CD4-positive, alpha-beta T cell (primary cell): Measurements from ENCODE around the gene AP3B1. TPM values are rescaled to one million over a fixed set of nuclear protein-coding genes. Genes with fewer than 3 reads are reported as not detected.

Experiments
- ATAC-seq: fragments of 200-7000 bp; cut with Tn5 transposase; one replicate; pipeline ENCODE4 v1.10.0; 2022; ENCODE audit warnings: mild to moderate bottlenecking; ENCODE audit not compliant: poor library complexity
- CTCF ChIA-PET: fragments of 350-600 bp; sonication (Branson Sonifier 250); formaldehyde crosslinking; loops from one replicate; lab custom pipeline; 2021; ENCODE audit warnings: antibody characterized with exemption, inconsistent platforms; lab: Charles Lee
- POLR2A ChIA-PET: fragments of 350-600 bp; sonication (Branson Sonifier 250); formaldehyde crosslinking; loops from one replicate; lab custom pipeline; 2021; ENCODE audit warnings: antibody characterized with exemption, inconsistent platforms; lab: Charles Lee
- DNase-seq, 14 experiments: peaks; one replicate each; pipeline ENCODE4 v3.0.0-alpha.2; 2013 to 2020; ENCODE audit warnings: mixed read lengths in 2 of 14
- H3K27ac ChIP-seq, 2 donors: one replicate each; pipeline versions ENCODE4 v1.5.1 to v1.7.0; 2013; ENCODE audit warnings: low read length in 2 of 2, low read depth in 1 of 2, mild to moderate bottlenecking in 1 of 2
- H3K27me3 ChIP-seq, 2 experiments: 1 replicate in 1 of 2; 2 replicates in 1 of 2; pipeline versions ENCODE4 v1.6.1 to v1.7.0; 2013; ENCODE audit warnings: low read length in 2 of 2, control low read depth in 1 of 2, mild to moderate bottlenecking in 1 of 2, moderate library complexity in 1 of 2; ENCODE audit not compliant: insufficient read depth in 2 of 2, control insufficient read depth in 1 of 2
- H3K36me3 ChIP-seq: one replicate; pipeline ENCODE4 v1.6.1; 2013; ENCODE audit warnings: low read length, control low read depth; ENCODE audit not compliant: insufficient read depth
- H3K4me1 ChIP-seq: one replicate; pipeline ENCODE4 v1.6.1; 2013; ENCODE audit warnings: low read length, control low read depth; ENCODE audit not compliant: insufficient read depth
- H3K4me3 ChIP-seq: one replicate; pipeline ENCODE4 v1.5.1; 2013; ENCODE audit warnings: mild to moderate bottlenecking, low read length, moderate library complexity
- H3K9me3 ChIP-seq, 2 experiments: 1 replicate in 1 of 2; 2 replicates in 1 of 2; pipeline versions ENCODE4 v1.6.1 to v1.7.0; 2013; ENCODE audit warnings: low read length in 2 of 2, mild to moderate bottlenecking in 2 of 2, control low read depth in 1 of 2, moderate library complexity in 1 of 2; ENCODE audit not compliant: control insufficient read depth in 1 of 2, insufficient read depth in 1 of 2
- H3K27ac Mint-ChIP-seq: one replicate; pipeline ENCODE4 v1.8.0; 2020; ENCODE audit warnings: mixed read lengths
- H3K27me3 Mint-ChIP-seq: one replicate; pipeline ENCODE4 v1.8.0; 2021; ENCODE audit warnings: mixed read lengths
- H3K36me3 Mint-ChIP-seq: one replicate; pipeline ENCODE4 v1.8.0; 2021; ENCODE audit warnings: low read depth, mixed read lengths
- H3K4me1 Mint-ChIP-seq: one replicate; pipeline ENCODE4 v1.8.0; 2021; ENCODE audit warnings: low read depth, mixed read lengths
- H3K4me3 Mint-ChIP-seq: one replicate; pipeline ENCODE4 v1.8.0; 2020; ENCODE audit warnings: mild to moderate bottlenecking, mixed read lengths
- H3K9me3 Mint-ChIP-seq: one replicate; pipeline ENCODE4 v1.8.0; 2020; ENCODE audit warnings: mixed read lengths
- intact Hi-C, 2 experiments: fragments of 100-400 bp; cut with DNase I in 1 of 2; cut with micrococcal nuclease in 1 of 2; formaldehyde crosslinking; loops; one replicate each; pipeline versions ENCODE4 v1.15.1 to v1.9.0; 2023 to 2025; cut with DNase I, micrococcal nuclease
- total RNA-seq, 174 experiments: library from RNA in 2 of 174; stranded (reverse) in 2 of 174; gene quantifications; one replicate each; pipeline ENCODE4 v1.2.3 and lab custom pipeline; 2021 to 2026
- TF ChIP-seq, protein P1 (sequence below): fragments of 200-600 bp; IDR thresholded peaks from one replicate; pipeline ENCODE4 v1.8.0; 2022; ENCODE audit warnings: antibody characterized with exemption, mild to moderate bottlenecking

The AP3B1 gene
- total RNA-seq, 2 experiments from 2014 or later: 24.5 to 24.6 TPM

DNA sequence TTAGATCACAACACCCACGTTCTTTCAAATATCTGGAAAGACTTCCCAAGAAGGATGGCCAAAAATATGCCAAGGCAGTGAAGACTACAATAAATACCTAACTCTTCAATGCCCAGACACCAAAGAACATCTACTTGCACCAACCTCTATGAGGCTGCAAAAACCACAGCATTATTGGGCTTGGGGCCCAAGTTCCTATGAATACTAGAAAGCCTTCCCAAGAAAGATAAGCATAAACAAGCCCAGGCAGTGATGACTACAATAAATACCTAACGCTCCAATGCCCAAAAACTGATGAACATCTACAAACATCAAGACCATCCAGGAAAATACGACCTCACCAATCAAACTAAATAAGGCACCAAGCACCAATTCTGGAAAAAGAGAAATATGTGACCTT, 41.3 kb downstream of the AP3B1 start:
- TF ChIP-seq, protein P1, sequence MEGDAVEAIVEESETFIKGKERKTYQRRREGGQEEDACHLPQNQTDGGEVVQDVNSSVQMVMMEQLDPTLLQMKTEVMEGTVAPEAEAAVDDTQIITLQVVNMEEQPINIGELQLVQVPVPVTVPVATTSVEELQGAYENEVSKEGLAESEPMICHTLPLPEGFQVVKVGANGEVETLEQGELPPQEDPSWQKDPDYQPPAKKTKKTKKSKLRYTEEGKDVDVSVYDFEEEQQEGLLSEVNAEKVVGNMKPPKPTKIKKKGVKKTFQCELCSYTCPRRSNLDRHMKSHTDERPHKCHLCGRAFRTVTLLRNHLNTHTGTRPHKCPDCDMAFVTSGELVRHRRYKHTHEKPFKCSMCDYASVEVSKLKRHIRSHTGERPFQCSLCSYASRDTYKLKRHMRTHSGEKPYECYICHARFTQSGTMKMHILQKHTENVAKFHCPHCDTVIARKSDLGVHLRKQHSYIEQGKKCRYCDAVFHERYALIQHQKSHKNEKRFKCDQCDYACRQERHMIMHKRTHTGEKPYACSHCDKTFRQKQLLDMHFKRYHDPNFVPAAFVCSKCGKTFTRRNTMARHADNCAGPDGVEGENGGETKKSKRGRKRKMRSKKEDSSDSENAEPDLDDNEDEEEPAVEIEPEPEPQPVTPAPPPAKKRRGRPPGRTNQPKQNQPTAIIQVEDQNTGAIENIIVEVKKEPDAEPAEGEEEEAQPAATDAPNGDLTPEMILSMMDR: no peak
- no peaks in the 10 kb centered on the region for H3K27me3 Mint-ChIP-seq
- POLR2A ChIA-PET: no interaction called here
- peaks cover 88% of the 10 kb centered on the region for H3K36me3 Mint-ChIP-seq
- peaks cover 40% of the 10 kb centered on the region for H3K4me1 Mint-ChIP-seq
- H3K9me3 ChIP-seq: no peaks in the 10 kb centered on the region
- DNase-seq (no peak), ATAC-seq (no peak)
- H3K36me3 ChIP-seq: peaks cover 15% of the 10 kb centered on the region
- H3K27ac Mint-ChIP-seq: no peak overlapping the region
- peaks cover 3% of the 10 kb centered on the region for H3K4me1 ChIP-seq
- intact Hi-C loops: no loop called here
- H3K27me3 ChIP-seq: no peaks in the 10 kb centered on the region
- CTCF ChIA-PET: no interaction called here
- no peak overlapping the region for H3K4me3 Mint-ChIP-seq
- H3K9me3 Mint-ChIP-seq: peaks cover 6% of the 10 kb centered on the region
- no peak overlapping the region for H3K4me3 ChIP-seq
- H3K27ac ChIP-seq: no peak overlapping the region

DNA sequence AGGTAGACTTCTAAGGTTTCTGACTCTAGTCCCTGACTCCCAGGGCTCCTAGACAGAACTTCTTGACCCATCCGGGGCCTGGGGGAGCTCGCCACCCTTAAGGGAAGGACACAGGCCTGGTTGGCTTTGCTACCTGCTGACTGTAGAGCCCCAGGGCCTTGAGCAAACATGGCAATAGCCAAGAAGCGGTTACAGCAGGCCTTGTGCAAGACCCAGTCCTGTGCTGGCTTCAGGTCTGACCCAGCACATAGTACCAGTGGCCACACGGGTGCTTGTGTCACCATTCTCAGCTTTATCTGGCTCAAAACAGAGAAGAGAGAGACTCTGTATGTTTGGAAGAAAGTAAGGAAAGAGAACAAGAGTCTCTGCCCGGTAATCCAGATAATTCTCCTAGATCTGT, 41.8 kb downstream of the AP3B1 start:
- peaks cover 15% of the 10 kb centered on the region for H3K36me3 ChIP-seq
- no peak overlapping the region for H3K27ac ChIP-seq
- Mint-ChIP-seq H3K27me3 (no peaks in the 10 kb centered on the region), H3K4me3 (no peak overlapping the region), H3K36me3 (peaks cover 83% of the 10 kb centered on the region), H3K9me3 (peaks cover 6% of the 10 kb centered on the region), H3K4me1 (peaks cover 35% of the 10 kb centered on the region), H3K27ac (no peak overlapping the region)
- POLR2A ChIA-PET: no interaction called here
- ATAC-seq (no peak), DNase-seq (no peak)
- intact Hi-C loops: no loop called here
- H3K4me1 ChIP-seq: peaks cover 3% of the 10 kb centered on the region
- H3K9me3 ChIP-seq: no peaks in the 10 kb centered on the region
- TF ChIP-seq, protein P1: no peak
- H3K4me3 ChIP-seq: no peak overlapping the region
- no peaks in the 10 kb centered on the region for H3K27me3 ChIP-seq
- CTCF ChIA-PET: no interaction called here

DNA sequence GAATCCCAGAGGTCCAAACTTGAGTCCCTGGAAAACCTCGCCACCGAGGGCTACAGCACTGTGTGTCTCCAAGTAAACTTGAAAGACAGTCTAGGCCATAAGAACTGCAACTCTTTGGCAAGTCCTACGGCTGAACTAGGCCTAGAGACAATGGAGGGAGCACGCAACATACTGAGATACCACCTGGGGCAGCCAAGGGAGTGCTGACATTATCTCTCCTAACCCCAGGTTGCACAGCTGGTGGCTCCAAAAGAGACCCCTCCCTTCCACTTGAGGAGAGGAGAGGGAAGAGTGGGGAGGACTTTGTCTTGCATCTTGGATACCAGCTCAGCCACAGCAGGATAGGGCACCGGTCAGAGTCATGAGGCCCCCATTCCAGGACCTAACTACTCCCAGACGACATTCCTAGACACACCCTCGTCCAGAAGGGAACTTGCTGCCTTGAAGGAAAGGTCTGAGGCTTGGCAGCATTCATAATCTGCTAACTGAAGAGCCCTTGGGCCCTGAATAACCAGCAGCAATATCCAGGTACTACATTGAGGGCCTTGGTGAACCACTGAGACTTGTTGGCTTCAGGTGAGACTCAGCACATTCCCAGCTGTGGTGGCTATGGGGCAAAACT, 42.7 kb downstream of the AP3B1 start:
- H3K27me3 Mint-ChIP-seq: no peaks in the 10 kb centered on the region
- H3K27ac ChIP-seq: no peak overlapping the region
- no peaks in the 10 kb centered on the region for H3K9me3 ChIP-seq
- TF ChIP-seq, protein P1: no peak
- DNase-seq: no peak
- peaks cover 29% of the 10 kb centered on the region for H3K4me1 Mint-ChIP-seq
- peaks cover 6% of the 10 kb centered on the region for H3K9me3 Mint-ChIP-seq
- no peaks in the 10 kb centered on the region for H3K27me3 ChIP-seq
- ATAC-seq: no peak
- intact Hi-C loops: no loop called here
- no peak overlapping the region for H3K4me3 ChIP-seq
- CTCF ChIA-PET: no interaction called here
- no peak overlapping the region for H3K4me3 Mint-ChIP-seq
- POLR2A ChIA-PET: no interaction called here
- peaks cover 3% of the 10 kb centered on the region for H3K4me1 ChIP-seq
- H3K36me3 Mint-ChIP-seq: peaks cover 73% of the 10 kb centered on the region
- no peak overlapping the region for H3K27ac Mint-ChIP-seq
- H3K36me3 ChIP-seq: peaks cover 13% of the 10 kb centered on the region
